OCI-LY7 (cell line): ENCODE data around the gene TCTA. TPM values are rescaled to one million over a fixed set of nuclear protein-coding genes. Genes with fewer than 3 reads are reported as not detected.
"Not testable (repeated sequence)": the region's sequence is repeated elsewhere in the genome, so short reads cannot be mapped to it uniquely, and the experiment has no call there.

ENCODE experiments used
- BruUV-seq: library from RNA; stranded (reverse); fragments of 400-500 nt; replicated peaks from 2 replicates; lab custom pipeline; 2021; lab: Mats Ljungman, UMichigan
- CTCF ChIA-PET: fragments of 300-600 bp; sonication (Branson Sonifier 250); formaldehyde crosslinking; loops from one replicate; lab custom pipeline; 2022; ENCODE audit warnings: antibody characterized with exemption; ENCODE audit not compliant: unreplicated experiment; lab: Charles Lee
- POLR2A ChIA-PET: fragments of 300-600 bp; sonication (Branson Sonifier 250); formaldehyde crosslinking; loops from one replicate; lab custom pipeline; 2022; ENCODE audit warnings: antibody characterized with exemption; lab: Charles Lee
- DNase-seq: peaks from one replicate; pipeline ENCODE4 v3.0.0-alpha.2; 2015; ENCODE audit warnings: low spot score
- H2AFZ ChIP-seq: fragments of 200-600 bp; sonication (generic), shearing (Covaris generic); 2 replicates; pipeline ENCODE4 v1.6.1; 2014; ENCODE audit warnings: mild to moderate bottlenecking, antibody characterized with exemption, low read length, moderate library complexity
- H3K27ac ChIP-seq: fragments of 200-600 bp; sonication (generic); 2 replicates; pipeline ENCODE4 v1.5.1; 2014; ENCODE audit warnings: mixed run types, low read depth, mild to moderate bottlenecking, moderate library complexity, low read length, inconsistent platforms; ENCODE audit not compliant: poor library complexity, severe bottlenecking
- H3K36me3 ChIP-seq: fragments of 200-600 bp; sonication (generic); 2 replicates; pipeline ENCODE4 v1.6.1; 2014; ENCODE audit warnings: mild to moderate bottlenecking, antibody characterized with exemption, low read length, moderate library complexity, mixed read lengths; ENCODE audit not compliant: insufficient read depth
- H3K4me1 ChIP-seq: fragments of 200-600 bp; sonication (generic); 2 replicates; pipeline ENCODE4 v1.5.1; 2014; ENCODE audit warnings: mild to moderate bottlenecking, low read length; ENCODE audit not compliant: insufficient read depth, poor library complexity, severe bottlenecking
- H3K4me2 ChIP-seq: fragments of 200-600 bp; sonication (generic); 2 replicates; pipeline ENCODE4 v1.6.1; 2014; ENCODE audit warnings: mild to moderate bottlenecking, low read length
- H3K4me3 ChIP-seq: fragments of 200-600 bp; sonication (generic); 2 replicates; pipeline ENCODE4 v1.5.1; 2014; ENCODE audit warnings: mild to moderate bottlenecking, low read depth, low read length; ENCODE audit not compliant: poor library complexity, severe bottlenecking
- H3K79me2 ChIP-seq: fragments of 200-600 bp; sonication (generic); 2 replicates; pipeline ENCODE4 v1.6.1; 2016; ENCODE audit warnings: low read depth, mild to moderate bottlenecking, low read length, moderate library complexity, mixed read lengths; ENCODE audit not compliant: insufficient read depth
- H3K9me2 ChIP-seq: fragments of 200-600 bp; sonication (generic); 2 replicates; pipeline ENCODE4 v1.6.1; 2016; ENCODE audit warnings: mild to moderate bottlenecking, low read length, mixed read lengths; ENCODE audit not compliant: insufficient read depth
- H3K9me3 ChIP-seq: fragments of 200-600 bp; sonication (generic); 2 replicates; pipeline ENCODE4 v1.6.1; 2014; ENCODE audit warnings: mild to moderate bottlenecking, mixed run types, low read length, mixed read lengths
- H4K20me1 ChIP-seq: fragments of 200-600 bp; sonication (generic); 2 replicates; pipeline ENCODE4 v1.6.1; 2014; ENCODE audit warnings: mild to moderate bottlenecking, antibody characterized with exemption, low read length, moderate library complexity, mixed read lengths; ENCODE audit not compliant: insufficient read depth
- EZH2phosphoT487 ChIP-seq: fragments of 200-600 bp; sonication (generic); IDR thresholded peaks from 2 replicates; pipeline ENCODE4 v1.6.1; 2018; ENCODE audit warnings: low read depth, borderline replicate concordance, mild to moderate bottlenecking, mixed run types, antibody characterized with exemption, low read length, moderate library complexity, mixed read lengths
- intact Hi-C: fragments of 100-400 bp; cut with micrococcal nuclease; formaldehyde crosslinking; loops from one replicate; pipeline ENCODE4 v1.10.0; 2022; ENCODE audit not compliant: unreplicated experiment
- total RNA-seq, 2 experiments: library from RNA; depleted of rRNA in 1 of 2; stranded (reverse); fragments of >200 nt in 1 of 2; shearing (Covaris generic) in 1 of 2; gene quantifications; 2 replicates each; pipeline ENCODE4 v1.2.3, GENCODE V29; 2014 to 2022
- TF ChIP-seq, protein P1 (sequence below): fragments of 200-600 bp; sonication (generic); conservative IDR thresholded peaks from 2 replicates; pipeline ENCODE4 v1.5.1; 2014; ENCODE audit warnings: mild to moderate bottlenecking, antibody characterized with exemption, low read length, moderate library complexity, mixed read lengths

Gene TCTA
- total RNA-seq, 2 experiments from 2014 or later = 17.9 to 37.7 TPM

GRCh38 chr3:49399461-49399860, 12.8 kb upstream of the TCTA start:
- ChIA-PET POLR2A (no interaction called here), CTCF (no interaction called here)
- TF ChIP-seq EZH2phosphoT487 = no peak
- TF ChIP-seq, protein P1, sequence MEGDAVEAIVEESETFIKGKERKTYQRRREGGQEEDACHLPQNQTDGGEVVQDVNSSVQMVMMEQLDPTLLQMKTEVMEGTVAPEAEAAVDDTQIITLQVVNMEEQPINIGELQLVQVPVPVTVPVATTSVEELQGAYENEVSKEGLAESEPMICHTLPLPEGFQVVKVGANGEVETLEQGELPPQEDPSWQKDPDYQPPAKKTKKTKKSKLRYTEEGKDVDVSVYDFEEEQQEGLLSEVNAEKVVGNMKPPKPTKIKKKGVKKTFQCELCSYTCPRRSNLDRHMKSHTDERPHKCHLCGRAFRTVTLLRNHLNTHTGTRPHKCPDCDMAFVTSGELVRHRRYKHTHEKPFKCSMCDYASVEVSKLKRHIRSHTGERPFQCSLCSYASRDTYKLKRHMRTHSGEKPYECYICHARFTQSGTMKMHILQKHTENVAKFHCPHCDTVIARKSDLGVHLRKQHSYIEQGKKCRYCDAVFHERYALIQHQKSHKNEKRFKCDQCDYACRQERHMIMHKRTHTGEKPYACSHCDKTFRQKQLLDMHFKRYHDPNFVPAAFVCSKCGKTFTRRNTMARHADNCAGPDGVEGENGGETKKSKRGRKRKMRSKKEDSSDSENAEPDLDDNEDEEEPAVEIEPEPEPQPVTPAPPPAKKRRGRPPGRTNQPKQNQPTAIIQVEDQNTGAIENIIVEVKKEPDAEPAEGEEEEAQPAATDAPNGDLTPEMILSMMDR = no peak
- no peak overlapping the region for H2AFZ ChIP-seq
- no peak overlapping the region for H3K4me2 ChIP-seq
- peaks cover 89% of the 10 kb centered on the region for H3K36me3 ChIP-seq
- no peak overlapping the region for H3K4me3 ChIP-seq
- H3K4me1 ChIP-seq = peaks cover 49% of the 10 kb centered on the region
- H4K20me1 ChIP-seq = peaks cover 38% of the 10 kb centered on the region
- no peak overlapping the region for H3K27ac ChIP-seq
- H3K9me2 ChIP-seq = no peaks in the 10 kb centered on the region
- DNase-seq = no peak
- intact Hi-C loops = no loop called here
- peaks cover 100% of the 10 kb centered on the region for H3K79me2 ChIP-seq
- H3K9me3 ChIP-seq = 0 out of 2 replicates have a peak, but pooled peaks cover 9% of the 10 kb centered on the region
- no TSS peak for BruUV-seq

- Histone ChIP-seq H3K27ac (no peak overlapping the region), H3K79me2 (peaks cover 100% of the 10 kb centered on the region), H3K9me3 (0 out of 2 replicates have a peak, but pooled peaks cover 9% of the 10 kb centered on the region), H3K4me1 (peaks cover 39% of the 10 kb centered on the region), H3K9me2 (no peaks in the 10 kb centered on the region), H3K4me2 (peak overlapping the region; percentile 35; the same call in 1 of the 2 replicates), H4K20me1 (peaks cover 48% of the 10 kb centered on the region), H2AFZ (no peak overlapping the region), H3K36me3 (peaks cover 84% of the 10 kb centered on the region), H3K4me3 (no peak overlapping the region)
- CTCF ChIA-PET = no interaction called here
- TF ChIP-seq, protein P1 = no peak
- no peak for TF ChIP-seq EZH2phosphoT487
- intact Hi-C loops = no loop called here
- no peak for DNase-seq
- BruUV-seq = no TSS peak
- POLR2A ChIA-PET = interaction anchor here (0.6 kb wide), 2 partner anchors 62 to 70 kb away, joined by 3 to 4 read pairs; no protein-coding TSS in a partner anchor
These were observed 10.5 kb upstream of the TCTA start for GRCh38 chr3:49401766-49402165.

DNA sequence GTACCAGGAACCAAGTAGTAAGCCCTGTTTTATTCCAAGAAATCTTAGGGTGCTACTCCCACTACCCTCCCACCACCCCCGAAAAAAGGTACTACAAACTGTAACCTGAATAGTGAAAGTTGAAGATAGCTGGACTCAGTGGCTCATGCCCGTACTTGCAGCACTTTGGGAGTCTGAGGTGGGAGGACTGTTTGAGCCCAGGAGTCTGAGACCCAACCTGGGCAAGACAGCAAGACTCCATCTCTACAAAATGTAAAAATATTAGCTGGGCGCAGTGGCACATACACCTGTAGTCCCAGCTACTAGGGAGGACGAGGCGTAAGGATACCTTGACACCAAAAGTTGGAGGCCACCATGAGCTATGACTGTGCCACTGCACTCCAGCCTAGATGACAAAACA, 8.3 kb upstream of the TCTA start:
- peaks cover 48% of the 10 kb centered on the region for H3K4me1 ChIP-seq
- POLR2A ChIA-PET = interaction anchor here (0.6 kb wide), 3 partner anchors 10 to 382 kb away, joined by 3 to 5 read pairs (median 3); partner anchors contain the start of gene NDUFAF3
- no peak overlapping the region for H3K4me3 ChIP-seq
- CTCF ChIA-PET = interaction anchor here (0.6 kb wide), 2 partner anchors 64 to 102 kb away, joined by 3 to 6 read pairs; partner anchors contain the start of gene USP4
- H3K9me2 ChIP-seq = no peaks in the 10 kb centered on the region
- no peak overlapping the region for H3K4me2 ChIP-seq
- BruUV-seq = no TSS peak
- no peak for DNase-seq
- H3K27ac ChIP-seq = no peak overlapping the region
- H3K79me2 ChIP-seq = peaks cover 100% of the 10 kb centered on the region
- H2AFZ ChIP-seq = no peak overlapping the region
- H4K20me1 ChIP-seq = peaks cover 41% of the 10 kb centered on the region
- intact Hi-C loops = no loop called here
- H3K36me3 ChIP-seq = peaks cover 67% of the 10 kb centered on the region
- TF ChIP-seq EZH2phosphoT487 = no peak
- TF ChIP-seq, protein P1 = no peak
- H3K9me3 ChIP-seq = 0 out of 2 replicates have a peak, but pooled peaks cover 9% of the 10 kb centered on the region

GRCh38 chr3:49405570-49405969, 6.7 kb upstream of the TCTA start:
- H3K4me3 ChIP-seq, DNase-seq, H3K27ac ChIP-seq, H2AFZ ChIP-seq, CTCF ChIA-PET, H3K4me2 ChIP-seq, H3K9me3 ChIP-seq, H3K9me2 ChIP-seq, intact Hi-C loops, BruUV-seq: not testable (repeated sequence)
- Histone ChIP-seq H3K79me2 (peaks cover 100% of the 10 kb centered on the region), H4K20me1 (peaks cover 48% of the 10 kb centered on the region), H3K4me1 (peaks cover 52% of the 10 kb centered on the region), H3K36me3 (peaks cover 67% of the 10 kb centered on the region)
- POLR2A ChIA-PET = interaction anchor here (0.7 to 1.6 kb wide), 2 partner anchors 43 to 66 kb away, joined by 4 to 5 read pairs; partner anchors contain the start of gene USP4
